ENCODE results near the gene ELSPBP1.
A peak's percentile ranks its signal among the peaks of the same experiment; 100 is the strongest.
"Not testable (repeated sequence)": the region's sequence is repeated elsewhere in the genome, so short reads cannot be mapped to it uniquely, and the experiment has no call there.

Gene ELSPBP1

GRCh38 chr19:48060381-48060780 lies 65.9 kb downstream of the ELSPBP1 start:
- H3K4me1 ChIP-seq (ENCODE audit: insufficient read depth, insufficient read length) = peaks cover 2% of the 10 kb centered on the region
- H3K36me3 ChIP-seq (ENCODE audit: insufficient read depth, insufficient read length, low read length) = no peaks in the 10 kb centered on the region
- no peak overlapping the region for H3K9ac ChIP-seq (ENCODE audit: insufficient read length, low read depth)
- no peak for DNase-seq (ENCODE audit: low read depth, low spot score)
- no peak overlapping the region for H3K4me3 ChIP-seq (ENCODE audit: insufficient read length, low read depth)
- H3K27me3 ChIP-seq (ENCODE audit: insufficient read depth, insufficient read length) = no peaks in the 10 kb centered on the region
- H3K9me3 ChIP-seq (ENCODE audit: insufficient read depth, low read length) = no peaks in the 10 kb centered on the region
- TF ChIP-seq SUZ12 (IDR thresholded peaks at IDR 0.05; ENCODE audit: extremely low read depth, insufficient read depth, insufficient read length) (no peak), ZNF274 (IDR thresholded peaks at IDR 0.05; ENCODE audit: low read depth, low read length) (no peak), YY1 (IDR thresholded peaks at IDR 0.05; ENCODE audit: insufficient read depth, insufficient read length) (no peak)

- DNase-seq (ENCODE audit: low read depth, low spot score) = peak; percentile 18
- Histone ChIP-seq H3K36me3 (ENCODE audit: insufficient read depth, insufficient read length, low read length) (no peaks in the 10 kb centered on the region), H3K4me3 (ENCODE audit: insufficient read length, low read depth) (no peak overlapping the region), H3K27me3 (ENCODE audit: insufficient read depth, insufficient read length) (no peaks in the 10 kb centered on the region), H3K9ac (ENCODE audit: insufficient read length, low read depth) (no peak overlapping the region), H3K9me3 (ENCODE audit: insufficient read depth, low read length) (no peaks in the 10 kb centered on the region), H3K4me1 (ENCODE audit: insufficient read depth, insufficient read length) (peaks cover 2% of the 10 kb centered on the region)
- TF ChIP-seq YY1 (IDR thresholded peaks at IDR 0.05; ENCODE audit: insufficient read depth, insufficient read length) = no peak
- no peak for TF ChIP-seq SUZ12 (IDR thresholded peaks at IDR 0.05; ENCODE audit: extremely low read depth, insufficient read depth, insufficient read length)
- TF ChIP-seq ZNF274 (IDR thresholded peaks at IDR 0.05; ENCODE audit: low read depth, low read length) = no peak
Observed at GRCh38 chr19:48061401-48062344, 67.2 kb downstream of the ELSPBP1 start.

GRCh38 chr19:48064509-48064908 lies 70.1 kb downstream of the ELSPBP1 start:
- DNase-seq (ENCODE audit: low read depth, low spot score) = peak; percentile 65

GRCh38 chr19:48069435-48069834 lies 75.0 kb downstream of the ELSPBP1 start:
- Histone ChIP-seq H3K27me3 (ENCODE audit: insufficient read depth, insufficient read length) (no peaks in the 10 kb centered on the region), H3K4me3 (ENCODE audit: insufficient read length, low read depth) (no peak overlapping the region), H3K4me1 (ENCODE audit: insufficient read depth, insufficient read length) (no peaks in the 10 kb centered on the region), H3K9ac (ENCODE audit: insufficient read length, low read depth) (no peak overlapping the region), H3K36me3 (ENCODE audit: insufficient read depth, insufficient read length, low read length) (no peaks in the 10 kb centered on the region), H3K9me3 (ENCODE audit: insufficient read depth, low read length) (no peaks in the 10 kb centered on the region)
- DNase-seq (ENCODE audit: low read depth, low spot score) = peak; percentile 6
- TF ChIP-seq SUZ12 (IDR thresholded peaks at IDR 0.05; ENCODE audit: extremely low read depth, insufficient read depth, insufficient read length) (no peak), YY1 (IDR thresholded peaks at IDR 0.05; ENCODE audit: insufficient read depth, insufficient read length) (no peak), ZNF274 (IDR thresholded peaks at IDR 0.05; ENCODE audit: low read depth, low read length) (no peak)

More at GRCh38 chr19:48064509-48064908, 70.1 kb downstream of the ELSPBP1 start:
- Histone ChIP-seq H3K27me3 (ENCODE audit: insufficient read depth, insufficient read length) (no peaks in the 10 kb centered on the region), H3K36me3 (ENCODE audit: insufficient read depth, insufficient read length, low read length) (no peaks in the 10 kb centered on the region), H3K4me1 (ENCODE audit: insufficient read depth, insufficient read length) (peaks cover 2% of the 10 kb centered on the region), H3K4me3 (ENCODE audit: insufficient read length, low read depth) (no peak overlapping the region), H3K9ac (ENCODE audit: insufficient read length, low read depth) (no peak overlapping the region), H3K9me3 (ENCODE audit: insufficient read depth, low read length) (no peaks in the 10 kb centered on the region)
- TF ChIP-seq ZNF274 (IDR thresholded peaks at IDR 0.05; ENCODE audit: low read depth, low read length) (no peak), SUZ12 (IDR thresholded peaks at IDR 0.05; ENCODE audit: extremely low read depth, insufficient read depth, insufficient read length) (no peak), YY1 (IDR thresholded peaks at IDR 0.05; ENCODE audit: insufficient read depth, insufficient read length) (no peak)

GRCh38 chr19:48070177-48070769 lies 75.8 kb downstream of the ELSPBP1 start:
- not testable (repeated sequence) for H3K4me1 ChIP-seq (ENCODE audit: insufficient read depth, insufficient read length); H3K9ac ChIP-seq (ENCODE audit: insufficient read length, low read depth); H3K36me3 ChIP-seq (ENCODE audit: insufficient read depth, insufficient read length, low read length); DNase-seq (ENCODE audit: low read depth, low spot score); H3K9me3 ChIP-seq (ENCODE audit: insufficient read depth, low read length); H3K4me3 ChIP-seq (ENCODE audit: insufficient read length, low read depth); H3K27me3 ChIP-seq (ENCODE audit: insufficient read depth, insufficient read length)

Measured in NT2/D1 (cell line).